Stimulated activated CD8-positive, alpha-beta memory T cell treated with anti-CD3 and anti-CD28 coated beads, Interleukin-2, amount 100 ng/mL, for 1 hour (primary cell): ENCODE results near the gene SACM1L.
"Not testable (repeated sequence)": the region's sequence is repeated elsewhere in the genome, so short reads cannot be mapped to it uniquely, and the experiment has no call there.

Source experiments
- DNase-seq, 2 donors: peaks; one replicate each; pipeline ENCODE4 v3.0.0-alpha.2; 2020; ENCODE audit warnings: low read depth in 2 of 2

SACM1L gene

GRCh38 chr3:45667569-45667934 lies 21.6 kb upstream of the SACM1L start:
- DNase-seq: no peak

- no peak for DNase-seq
These were observed 18.8 kb upstream of the SACM1L start for GRCh38 chr3:45670436-45670835.

- DNase-seq: no peak
These were observed 18.2 kb upstream of the SACM1L start for GRCh38 chr3:45670991-45671390.

GRCh38 chr3:45673273-45673672 lies 15.9 kb upstream of the SACM1L start:
- DNase-seq: no peak

GRCh38 chr3:45676325-45677032 lies 12.7 kb upstream of the SACM1L start:
- no peak for DNase-seq

GRCh38 chr3:45677033-45677446 lies 12.2 kb upstream of the SACM1L start:
- peak in 1 of 2 donors; percentile 35 for DNase-seq

- no peak for DNase-seq
These were observed 11.4 kb upstream of the SACM1L start for GRCh38 chr3:45677841-45678240.

GRCh38 chr3:45679805-45680204 lies 9.4 kb upstream of the SACM1L start:
- no peak for DNase-seq

- no peak for DNase-seq
These were observed 8.0 kb upstream of the SACM1L start for GRCh38 chr3:45681221-45681620.

- DNase-seq: no peak
These were observed 7.3 kb upstream of the SACM1L start for GRCh38 chr3:45681846-45682245.

GRCh38 chr3:45682311-45682710 lies 6.9 kb upstream of the SACM1L start:
- DNase-seq: no peak

- no peak for DNase-seq
These were observed 6.4 kb upstream of the SACM1L start for GRCh38 chr3:45682786-45683185.

- no peak for DNase-seq
These were observed 5.5 kb upstream of the SACM1L start for GRCh38 chr3:45683417-45684326.

GRCh38 chr3:45684327-45684892 lies 4.8 kb upstream of the SACM1L start:
- DNase-seq: no peak

GRCh38 chr3:45685722-45686121 lies 3.5 kb upstream of the SACM1L start:
- DNase-seq: not testable (repeated sequence)

GRCh38 chr3:45686850-45687249 lies 2.3 kb upstream of the SACM1L start:
- no peak for DNase-seq

- DNase-seq: no peak
These were observed 1.4 kb upstream of the SACM1L start for GRCh38 chr3:45687828-45688193.

GRCh38 chr3:45688194-45688881 lies 858 bp upstream of the SACM1L start:
- no peak for DNase-seq

GRCh38 chr3:45689787-45690145 lies 570 bp downstream of the SACM1L start:
- no peak for DNase-seq

GRCh38 chr3:45690336-45691035 lies 1.3 kb downstream of the SACM1L start:
- DNase-seq: no peak

GRCh38 chr3:45691842-45692241 lies 2.6 kb downstream of the SACM1L start:
- no peak for DNase-seq

GRCh38 chr3:45692866-45693265 lies 3.7 kb downstream of the SACM1L start:
- no peak for DNase-seq
